Measurements from ENCODE around the gene CCND1. TPM values are rescaled to one million over a fixed set of nuclear protein-coding genes. Genes with fewer than 3 reads are reported as not detected.

The CCND1 gene
- total RNA-seq, 1 experiment from 2014 or later, result 868 TPM

DNA sequence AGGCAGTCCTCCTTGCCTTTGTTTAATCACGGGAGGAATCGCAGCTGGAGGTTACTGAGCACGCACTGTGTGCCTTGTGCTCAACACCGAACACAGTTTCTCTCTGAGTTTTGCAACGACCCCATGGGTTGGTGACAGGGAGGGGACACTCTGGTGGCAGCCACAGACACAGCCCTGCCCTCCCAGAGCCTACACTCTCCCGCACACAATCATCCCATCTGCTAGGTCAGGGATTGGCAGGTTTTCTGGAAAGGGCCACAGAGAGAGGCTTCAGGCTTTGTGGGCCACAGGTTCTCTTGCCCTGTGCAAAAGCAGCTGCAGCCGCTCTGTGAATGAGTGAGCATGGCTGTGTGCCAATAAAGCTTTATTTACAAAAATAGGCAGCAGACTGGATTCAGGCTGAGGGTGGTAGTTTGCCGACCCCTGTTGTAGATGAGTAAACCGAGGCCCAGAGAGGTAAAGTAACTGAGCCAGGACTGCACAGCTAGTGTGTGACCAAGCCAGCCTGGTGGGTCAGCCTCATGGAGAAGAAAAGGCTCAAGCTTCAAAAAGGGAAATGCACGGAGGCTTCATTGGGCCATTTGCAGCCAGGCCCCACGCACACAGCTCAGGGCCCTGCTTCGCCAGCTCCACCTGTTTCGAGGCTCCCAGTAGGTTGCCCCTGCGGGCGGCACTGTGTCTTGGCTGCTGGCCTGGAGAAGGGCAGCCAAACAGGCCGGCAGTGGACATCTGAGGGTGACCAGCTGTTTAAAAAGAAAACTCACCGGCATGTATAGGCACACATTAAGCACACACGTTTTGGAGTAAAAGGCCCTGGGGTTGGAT lies 17.9 kb downstream of the CCND1 start:
- DNase-seq (no peak), ATAC-seq (no peak)
- H3K4me2 ChIP-seq (ENCODE audit: low read length), result no peak overlapping the region
- H3K9me3 ChIP-seq (ENCODE audit: low read length), result no peaks in the 10 kb centered on the region
- H3K4me1 ChIP-seq (ENCODE audit: insufficient read depth, low read length), result peaks cover 18% of the 10 kb centered on the region
- BruUV-seq (replicated peaks), result no TSS peak
- no peaks in the 10 kb centered on the region for H3K27me3 ChIP-seq (ENCODE audit: low read length)
- no peaks in the 10 kb centered on the region for H3K9me2 ChIP-seq (replicated peaks; ENCODE audit: low read length)
- no peaks in the 10 kb centered on the region for H4K20me1 ChIP-seq (ENCODE audit: low read length)
- H3K27ac ChIP-seq (ENCODE audit: low read length), result no peak overlapping the region
- H3K4me3 ChIP-seq (ENCODE audit: low read length), result no peak overlapping the region
- H3K9ac ChIP-seq (ENCODE audit: low read length), result no peak overlapping the region
- intact Hi-C loops (cut with micrococcal nuclease), result no loop called here
- ChIA-PET POLR2A (ENCODE audit: unreplicated experiment) (no interaction called here), CTCF (no interaction called here)
- TF ChIP-seq, protein P1, sequence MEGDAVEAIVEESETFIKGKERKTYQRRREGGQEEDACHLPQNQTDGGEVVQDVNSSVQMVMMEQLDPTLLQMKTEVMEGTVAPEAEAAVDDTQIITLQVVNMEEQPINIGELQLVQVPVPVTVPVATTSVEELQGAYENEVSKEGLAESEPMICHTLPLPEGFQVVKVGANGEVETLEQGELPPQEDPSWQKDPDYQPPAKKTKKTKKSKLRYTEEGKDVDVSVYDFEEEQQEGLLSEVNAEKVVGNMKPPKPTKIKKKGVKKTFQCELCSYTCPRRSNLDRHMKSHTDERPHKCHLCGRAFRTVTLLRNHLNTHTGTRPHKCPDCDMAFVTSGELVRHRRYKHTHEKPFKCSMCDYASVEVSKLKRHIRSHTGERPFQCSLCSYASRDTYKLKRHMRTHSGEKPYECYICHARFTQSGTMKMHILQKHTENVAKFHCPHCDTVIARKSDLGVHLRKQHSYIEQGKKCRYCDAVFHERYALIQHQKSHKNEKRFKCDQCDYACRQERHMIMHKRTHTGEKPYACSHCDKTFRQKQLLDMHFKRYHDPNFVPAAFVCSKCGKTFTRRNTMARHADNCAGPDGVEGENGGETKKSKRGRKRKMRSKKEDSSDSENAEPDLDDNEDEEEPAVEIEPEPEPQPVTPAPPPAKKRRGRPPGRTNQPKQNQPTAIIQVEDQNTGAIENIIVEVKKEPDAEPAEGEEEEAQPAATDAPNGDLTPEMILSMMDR (conservative IDR thresholded peaks at IDR 0.05; ENCODE audit: low read depth, low read length), result no peak
- TF ChIP-seq EZH2phosphoT487 (IDR thresholded peaks at IDR 0.05; ENCODE audit: borderline replicate concordance, low read length) (no peak), EZH2 (IDR thresholded peaks at IDR 0.05; ENCODE audit: low read length, unreplicated experiment) (no peak)
- H3F3A ChIP-seq (ENCODE audit: low read length, unreplicated experiment), result peaks cover 9% of the 10 kb centered on the region
- no peak overlapping the region for H2AFZ ChIP-seq (ENCODE audit: low read length)
- no peaks in the 10 kb centered on the region for H3K36me3 ChIP-seq (ENCODE audit: low read depth, low read length)
- H3K79me2 ChIP-seq (ENCODE audit: low read length), result no peaks in the 10 kb centered on the region

DNA sequence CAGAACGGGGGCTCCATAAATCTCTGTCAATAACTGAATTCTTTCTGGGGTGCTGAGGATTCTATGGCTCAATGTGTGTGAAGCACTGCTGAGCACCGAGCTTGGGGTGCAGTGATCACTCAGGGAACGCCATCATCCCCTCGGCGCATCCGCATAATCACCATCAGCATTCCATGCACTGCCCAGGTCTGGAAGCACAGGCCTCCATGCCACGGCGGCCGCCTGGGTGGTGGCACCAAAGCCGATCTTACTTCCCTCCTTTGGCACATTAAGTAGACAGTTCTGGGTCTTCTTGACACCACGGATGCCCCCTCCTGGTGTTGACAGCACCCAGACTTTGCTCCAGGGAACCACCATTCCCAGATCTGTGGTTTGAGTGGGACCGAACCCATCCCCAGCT lies 18.6 kb downstream of the CCND1 start:
- no TSS peak for BruUV-seq (replicated peaks)
- no peaks in the 10 kb centered on the region; the same call in 1 of the 2 replicates for H3K36me3 ChIP-seq (ENCODE audit: low read depth, low read length)
- H3K4me1 ChIP-seq (ENCODE audit: insufficient read depth, low read length), result peaks cover 10% of the 10 kb centered on the region
- H3K9ac ChIP-seq (ENCODE audit: low read length), result no peak overlapping the region
- H3K27ac ChIP-seq (ENCODE audit: low read length), result no peak overlapping the region
- H3K79me2 ChIP-seq (ENCODE audit: low read length), result no peaks in the 10 kb centered on the region
- intact Hi-C loops (cut with micrococcal nuclease), result no loop called here
- CTCF ChIA-PET, result no interaction called here
- DNase-seq (no peak), ATAC-seq (no peak)
- H2AFZ ChIP-seq (ENCODE audit: low read length), result no peak overlapping the region
- H3K9me2 ChIP-seq (replicated peaks; ENCODE audit: low read length), result no peaks in the 10 kb centered on the region
- no peaks in the 10 kb centered on the region for H4K20me1 ChIP-seq (ENCODE audit: low read length)
- peaks cover 4% of the 10 kb centered on the region for H3F3A ChIP-seq (ENCODE audit: low read length, unreplicated experiment)
- H3K27me3 ChIP-seq (ENCODE audit: low read length), result no peaks in the 10 kb centered on the region
- no peak overlapping the region for H3K4me3 ChIP-seq (ENCODE audit: low read length)
- POLR2A ChIA-PET (ENCODE audit: unreplicated experiment), result no interaction called here
- no peaks in the 10 kb centered on the region for H3K9me3 ChIP-seq (ENCODE audit: low read length)
- no peak for TF ChIP-seq EZH2 (IDR thresholded peaks at IDR 0.05; ENCODE audit: low read length, unreplicated experiment)
- TF ChIP-seq, protein P1 (conservative IDR thresholded peaks at IDR 0.05; ENCODE audit: low read depth, low read length), result no peak
- TF ChIP-seq EZH2phosphoT487 (IDR thresholded peaks at IDR 0.05; ENCODE audit: borderline replicate concordance, low read length), result no peak
- H3K4me2 ChIP-seq (ENCODE audit: low read length), result no peak overlapping the region

DNA sequence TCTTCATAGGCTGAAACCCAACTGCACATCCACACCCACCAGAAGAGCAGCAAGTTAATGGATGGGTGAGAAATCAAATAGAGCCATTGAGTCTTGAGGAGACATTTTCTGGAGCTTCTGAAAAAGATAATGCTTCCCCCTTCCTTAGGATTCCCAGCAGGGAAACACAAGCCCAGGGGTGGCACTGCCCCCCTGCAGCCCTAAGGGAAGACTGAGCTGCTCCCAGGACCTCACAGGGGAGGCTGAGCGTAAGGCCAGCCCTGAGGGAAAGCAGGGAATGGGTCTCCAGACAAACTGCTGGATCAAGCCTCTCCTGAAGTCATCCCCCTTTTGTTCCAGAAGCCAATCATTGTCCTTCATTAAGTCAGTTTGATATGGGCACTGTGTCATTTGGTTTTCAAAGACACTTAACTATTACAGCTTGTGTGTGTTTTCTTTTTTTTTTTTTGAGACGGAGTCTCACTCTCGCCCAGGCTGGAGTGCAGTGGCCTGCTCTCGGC lies 19.1 kb downstream of the CCND1 start:
- DNase-seq (no peak), ATAC-seq (no peak)
- Histone ChIP-seq H2AFZ (ENCODE audit: low read length) (no peak overlapping the region), H3K79me2 (ENCODE audit: low read length) (no peaks in the 10 kb centered on the region), H3K4me2 (ENCODE audit: low read length) (no peak overlapping the region), H3K9me2 (replicated peaks; ENCODE audit: low read length) (no peaks in the 10 kb centered on the region), H3K27ac (ENCODE audit: low read length) (no peak overlapping the region), H3K27me3 (ENCODE audit: low read length) (no peaks in the 10 kb centered on the region), H4K20me1 (ENCODE audit: low read length) (no peaks in the 10 kb centered on the region), H3F3A (ENCODE audit: low read length, unreplicated experiment) (peaks cover 4% of the 10 kb centered on the region), H3K36me3 (ENCODE audit: low read depth, low read length) (no peaks in the 10 kb centered on the region; the same call in 1 of the 2 replicates), H3K4me3 (ENCODE audit: low read length) (no peak overlapping the region), H3K9me3 (ENCODE audit: low read length) (no peaks in the 10 kb centered on the region), H3K9ac (ENCODE audit: low read length) (no peak overlapping the region), H3K4me1 (ENCODE audit: insufficient read depth, low read length) (peaks cover 7% of the 10 kb centered on the region)
- TF ChIP-seq EZH2 (IDR thresholded peaks at IDR 0.05; ENCODE audit: low read length, unreplicated experiment), result no peak
- TF ChIP-seq EZH2phosphoT487 (IDR thresholded peaks at IDR 0.05; ENCODE audit: borderline replicate concordance, low read length), result no peak
- TF ChIP-seq, protein P1 (conservative IDR thresholded peaks at IDR 0.05; ENCODE audit: low read depth, low read length), result no peak
- CTCF ChIA-PET, result no interaction called here
- BruUV-seq (replicated peaks), result no TSS peak
- intact Hi-C loops (cut with micrococcal nuclease), result no loop called here
- POLR2A ChIA-PET (ENCODE audit: unreplicated experiment), result interaction anchor here (0.7 kb wide), 1 partner anchor 17 kb away, joined by 7 read pairs; no protein-coding TSS in a partner anchor

All from PC-3 (cell line).